ENCODE data around the gene TRMT44. TPM values are rescaled to one million over a fixed set of nuclear protein-coding genes. Genes with fewer than 3 reads are reported as not detected.

Gene TRMT44
- total RNA-seq, 2 donors from 2014 or later: 10.5 to 11.4 TPM

DNA sequence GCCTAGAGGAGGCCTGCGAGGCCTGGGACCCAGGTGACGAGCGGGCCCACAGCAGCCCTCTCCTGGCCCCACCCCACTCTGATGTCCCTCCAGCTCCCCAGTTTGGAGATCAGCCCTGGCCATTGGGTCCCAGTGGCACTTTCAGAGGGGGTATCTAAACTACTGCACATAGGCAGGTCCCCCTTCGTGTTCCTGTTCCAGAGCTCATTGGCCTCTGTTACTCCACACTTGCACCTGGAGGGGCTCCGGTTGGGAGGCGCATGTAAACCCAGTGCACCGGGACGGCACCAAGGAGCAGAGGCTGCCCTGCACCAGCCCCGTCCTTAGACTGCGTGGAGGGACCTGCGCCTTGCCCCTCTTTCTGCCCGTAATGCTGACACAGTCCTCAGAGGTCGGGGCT lies 34.3 kb downstream of the TRMT44 start:
- peaks cover 0 to 22% of the 10 kb centered on the region in 2 donors for H3K4me1 ChIP-seq
- no peak for DNase-seq (ENCODE audit: low spot score)
- TF ChIP-seq, protein P1, sequence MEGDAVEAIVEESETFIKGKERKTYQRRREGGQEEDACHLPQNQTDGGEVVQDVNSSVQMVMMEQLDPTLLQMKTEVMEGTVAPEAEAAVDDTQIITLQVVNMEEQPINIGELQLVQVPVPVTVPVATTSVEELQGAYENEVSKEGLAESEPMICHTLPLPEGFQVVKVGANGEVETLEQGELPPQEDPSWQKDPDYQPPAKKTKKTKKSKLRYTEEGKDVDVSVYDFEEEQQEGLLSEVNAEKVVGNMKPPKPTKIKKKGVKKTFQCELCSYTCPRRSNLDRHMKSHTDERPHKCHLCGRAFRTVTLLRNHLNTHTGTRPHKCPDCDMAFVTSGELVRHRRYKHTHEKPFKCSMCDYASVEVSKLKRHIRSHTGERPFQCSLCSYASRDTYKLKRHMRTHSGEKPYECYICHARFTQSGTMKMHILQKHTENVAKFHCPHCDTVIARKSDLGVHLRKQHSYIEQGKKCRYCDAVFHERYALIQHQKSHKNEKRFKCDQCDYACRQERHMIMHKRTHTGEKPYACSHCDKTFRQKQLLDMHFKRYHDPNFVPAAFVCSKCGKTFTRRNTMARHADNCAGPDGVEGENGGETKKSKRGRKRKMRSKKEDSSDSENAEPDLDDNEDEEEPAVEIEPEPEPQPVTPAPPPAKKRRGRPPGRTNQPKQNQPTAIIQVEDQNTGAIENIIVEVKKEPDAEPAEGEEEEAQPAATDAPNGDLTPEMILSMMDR (IDR thresholded peaks at IDR 0.05): no peak
- no peaks in the 10 kb centered on the region for H3K9me3 ChIP-seq
- no peaks in the 10 kb centered on the region for H3K27me3 ChIP-seq
- H3K27ac ChIP-seq: no peak overlapping the region
- no peak overlapping the region for H3K4me3 ChIP-seq
- H3K36me3 ChIP-seq: peaks cover 24% of the 10 kb centered on the region

DNA sequence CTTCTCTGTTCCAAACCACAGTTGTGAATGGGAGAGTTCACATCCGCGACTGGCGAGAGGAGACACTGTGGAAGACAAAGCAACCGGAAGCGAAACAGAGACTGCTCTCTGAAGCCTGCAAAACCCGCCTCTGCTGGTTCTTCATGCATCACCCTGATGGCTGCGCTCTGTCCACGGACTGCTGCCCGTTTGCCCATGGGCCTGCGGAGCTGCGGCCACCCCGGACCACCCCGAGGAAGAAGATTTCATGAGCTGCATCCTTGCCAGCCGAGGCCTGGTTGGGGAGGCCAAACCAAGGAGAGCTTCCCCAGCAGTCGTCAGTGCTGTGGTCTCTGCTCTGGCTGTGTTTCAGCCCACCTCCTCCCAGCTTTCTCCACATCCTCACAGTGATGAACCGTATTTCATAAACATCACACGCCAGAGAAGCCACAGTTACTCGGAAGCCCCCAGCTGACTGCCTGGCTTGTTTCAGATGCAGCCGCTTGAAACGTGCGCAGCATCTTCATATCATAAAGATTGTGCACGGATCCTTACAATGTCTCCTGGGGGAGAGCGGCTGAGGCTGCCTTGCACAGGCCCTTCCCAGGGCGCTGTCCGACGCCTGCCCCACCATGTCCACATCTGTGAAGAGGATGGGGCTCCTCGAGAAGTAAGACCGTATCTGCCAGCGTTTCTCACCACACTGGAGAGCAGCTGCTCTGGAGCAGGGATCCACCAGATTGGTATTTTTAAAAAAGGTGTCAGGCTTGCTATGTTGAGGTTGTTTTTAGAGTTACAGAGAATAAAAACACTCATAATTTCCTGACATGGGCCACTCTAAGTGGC lies 35.4 kb downstream of the TRMT44 start:
- TF ChIP-seq, protein P1 (IDR thresholded peaks at IDR 0.05): no peak
- Histone ChIP-seq H3K9me3 (no peaks in the 10 kb centered on the region), H3K4me1 (peaks cover 0 to 22% of the 10 kb centered on the region in 2 donors), H3K36me3 (peaks cover 23% of the 10 kb centered on the region), H3K27ac (no peak overlapping the region), H3K27me3 (no peaks in the 10 kb centered on the region), H3K4me3 (no peak overlapping the region)
- DNase-seq (ENCODE audit: low spot score): no peak

DNA sequence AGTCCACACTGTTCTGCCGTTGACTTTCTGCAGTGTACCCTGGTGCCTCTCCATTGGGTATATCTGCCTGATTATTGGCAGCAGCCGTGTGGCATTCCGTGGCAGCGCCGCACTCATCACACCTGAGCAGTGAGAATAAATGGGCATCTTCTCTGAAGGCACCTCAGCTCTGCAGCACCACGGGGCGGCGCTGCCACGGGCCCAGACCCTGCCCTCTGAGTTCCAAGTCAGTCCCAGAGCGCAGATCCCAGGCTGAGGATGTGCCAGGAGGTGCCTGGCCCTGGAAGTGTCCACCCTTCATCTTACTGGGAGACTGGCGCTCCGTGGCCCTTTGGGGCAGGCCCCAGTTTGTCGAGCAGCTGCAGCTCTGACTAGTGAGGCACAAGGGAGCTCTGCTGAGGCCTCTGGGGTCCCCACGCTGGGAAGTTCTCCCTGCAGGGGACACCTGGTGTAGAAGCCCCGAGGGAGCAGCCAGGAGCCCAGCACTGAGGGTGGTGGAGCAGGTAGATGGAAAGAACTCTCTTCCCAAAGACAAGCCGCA lies 36.6 kb downstream of the TRMT44 start:
- H3K36me3 ChIP-seq: peaks cover 23% of the 10 kb centered on the region
- H3K27me3 ChIP-seq: no peaks in the 10 kb centered on the region
- TF ChIP-seq, protein P1 (IDR thresholded peaks at IDR 0.05): no peak
- DNase-seq (ENCODE audit: low spot score): no peak
- no peaks in the 10 kb centered on the region for H3K9me3 ChIP-seq
- no peak overlapping the region for H3K27ac ChIP-seq
- H3K4me3 ChIP-seq: no peak overlapping the region
- peaks cover 0 to 20% of the 10 kb centered on the region in 2 donors for H3K4me1 ChIP-seq

- TF ChIP-seq, protein P1 (IDR thresholded peaks at IDR 0.05): no peak
- Histone ChIP-seq H3K27ac (no peak overlapping the region), H3K4me3 (no peak overlapping the region), H3K27me3 (no peaks in the 10 kb centered on the region), H3K36me3 (peaks cover 23% of the 10 kb centered on the region), H3K9me3 (no peaks in the 10 kb centered on the region), H3K4me1 (peaks cover 0 to 15% of the 10 kb centered on the region in 2 donors)
- no peak for DNase-seq (ENCODE audit: low spot score)
These were observed 37.1 kb downstream of the TRMT44 start for GRCh38 chr4:8477676-8478075.

- no peak overlapping the region for H3K27ac ChIP-seq
- H3K4me3 ChIP-seq: no peak overlapping the region
- H3K27me3 ChIP-seq: no peaks in the 10 kb centered on the region
- H3K4me1 ChIP-seq: peaks cover 0 to 8% of the 10 kb centered on the region in 2 donors
- H3K9me3 ChIP-seq: no peaks in the 10 kb centered on the region
- DNase-seq (ENCODE audit: low spot score): no peak
- peaks cover 23% of the 10 kb centered on the region for H3K36me3 ChIP-seq
- TF ChIP-seq, protein P1 (IDR thresholded peaks at IDR 0.05): no peak
These were observed 37.8 kb downstream of the TRMT44 start for GRCh38 chr4:8478371-8478770.

Data from right atrium auricular region (tissue), 2 donors.